ENCODE results near the gene HSDL1.

- TF ChIP-seq POLR2AphosphoS5 (IDR thresholded peaks at IDR 0.05; ENCODE audit: low read depth, low read length) (no peak), POLR2A (IDR thresholded peaks at IDR 0.05; ENCODE audit: low read depth, low read length) (no peak), TAF1 (IDR thresholded peaks at IDR 0.05; ENCODE audit: borderline replicate concordance, low read depth, low read length) (no peak)
These were observed 33.5 kb downstream of the HSDL1 start for GRCh38 chr16:84111525-84111924.
